Measurements from ENCODE around the gene RET. TPM values are rescaled to one million over a fixed set of nuclear protein-coding genes. Genes with fewer than 3 reads are reported as not detected.

RET gene
- total RNA-seq, 1 experiment from 2014 or later: 81.1 TPM

GRCh38 chr10:43111921-43112607 is 35.2 kb downstream of the RET start:
- Histone ChIP-seq H3K4me3 (ENCODE audit: low read depth in 2 of 2, low read length in 2 of 2) (no peak overlapping the region), H3K27ac (ENCODE audit: low read length) (no peak overlapping the region), H3K4me1 (ENCODE audit: control insufficient read depth, insufficient read depth, low read length) (peaks cover 13% of the 10 kb centered on the region; the same call in 1 of the 2 replicates), H3K36me3 (ENCODE audit: control insufficient read depth, insufficient read depth, low read length) (no peaks in the 10 kb centered on the region), H3K27me3 (ENCODE audit: control insufficient read depth, insufficient read depth, low read length) (no peaks in the 10 kb centered on the region), H3K9me3 (ENCODE audit: control insufficient read depth, insufficient read depth, low read depth, low read length) (no peaks in the 10 kb centered on the region)
- ATAC-seq: no peak
- DNase-seq (ENCODE audit: low read depth, low spot score): no peak
- no TSS peak for BruUV-seq (replicated peaks)
- ChIA-PET POLR2A (no interaction called here), CTCF (no interaction called here)
- TF ChIP-seq REST (IDR thresholded peaks at IDR 0.05; ENCODE audit: insufficient read depth in 1 of 2, low read depth in 2 of 2, low read length in 1 of 2) (no peak), SIN3A (IDR thresholded peaks at IDR 0.05; ENCODE audit: borderline replicate concordance, insufficient read depth, low read depth, low read length) (no peak), TCF7L2 (IDR thresholded peaks at IDR 0.05; ENCODE audit: low read depth, low read length) (no peak), POLR2AphosphoS5 (IDR thresholded peaks at IDR 0.05; ENCODE audit: low read depth, low read length) (no peak)
- TF ChIP-seq, protein P1, sequence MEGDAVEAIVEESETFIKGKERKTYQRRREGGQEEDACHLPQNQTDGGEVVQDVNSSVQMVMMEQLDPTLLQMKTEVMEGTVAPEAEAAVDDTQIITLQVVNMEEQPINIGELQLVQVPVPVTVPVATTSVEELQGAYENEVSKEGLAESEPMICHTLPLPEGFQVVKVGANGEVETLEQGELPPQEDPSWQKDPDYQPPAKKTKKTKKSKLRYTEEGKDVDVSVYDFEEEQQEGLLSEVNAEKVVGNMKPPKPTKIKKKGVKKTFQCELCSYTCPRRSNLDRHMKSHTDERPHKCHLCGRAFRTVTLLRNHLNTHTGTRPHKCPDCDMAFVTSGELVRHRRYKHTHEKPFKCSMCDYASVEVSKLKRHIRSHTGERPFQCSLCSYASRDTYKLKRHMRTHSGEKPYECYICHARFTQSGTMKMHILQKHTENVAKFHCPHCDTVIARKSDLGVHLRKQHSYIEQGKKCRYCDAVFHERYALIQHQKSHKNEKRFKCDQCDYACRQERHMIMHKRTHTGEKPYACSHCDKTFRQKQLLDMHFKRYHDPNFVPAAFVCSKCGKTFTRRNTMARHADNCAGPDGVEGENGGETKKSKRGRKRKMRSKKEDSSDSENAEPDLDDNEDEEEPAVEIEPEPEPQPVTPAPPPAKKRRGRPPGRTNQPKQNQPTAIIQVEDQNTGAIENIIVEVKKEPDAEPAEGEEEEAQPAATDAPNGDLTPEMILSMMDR (IDR thresholded peaks at IDR 0.05): no peak
- in situ Hi-C loops (cut with HindIII; ENCODE audit: low pct_unique_long_range_greater_than_20kb, low sequenced_read_pairs) (no loop called here), intact Hi-C loops (cut with micrococcal nuclease; ENCODE audit: unreplicated experiment) (no loop called here)

DNA sequence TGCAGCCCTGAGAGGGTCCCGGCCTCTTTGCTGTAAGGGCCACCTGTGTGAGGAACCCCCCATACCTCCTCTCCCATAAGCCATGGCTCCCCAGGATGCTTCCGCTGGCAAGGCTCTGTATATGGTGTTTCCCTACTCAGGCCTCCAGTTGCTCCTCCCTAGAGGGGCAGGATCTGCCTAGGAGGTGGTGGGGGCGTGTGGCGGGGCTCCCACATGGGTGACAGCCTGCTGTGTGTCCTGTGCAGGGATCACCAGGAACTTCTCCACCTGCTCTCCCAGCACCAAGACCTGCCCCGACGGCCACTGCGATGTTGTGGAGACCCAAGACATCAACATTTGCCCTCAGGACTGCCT is 35.7 kb downstream of the RET start:
- CTCF ChIA-PET: no interaction called here
- in situ Hi-C loops (cut with HindIII; ENCODE audit: low pct_unique_long_range_greater_than_20kb, low sequenced_read_pairs): no loop called here
- DNase-seq (ENCODE audit: low read depth, low spot score): no peak

More for the DNA sequence above, 35.7 kb downstream of the RET start:
- no peak overlapping the region for H3K27ac ChIP-seq (ENCODE audit: low read length)
- no peaks in the 10 kb centered on the region for H3K27me3 ChIP-seq (ENCODE audit: control insufficient read depth, insufficient read depth, low read length)
- H3K4me3 ChIP-seq (ENCODE audit: low read depth in 2 of 2, low read length in 2 of 2): no peak overlapping the region
- intact Hi-C loops (cut with micrococcal nuclease; ENCODE audit: unreplicated experiment): no loop called here
- ATAC-seq: no peak
- POLR2A ChIA-PET: no interaction called here
- no TSS peak for BruUV-seq (replicated peaks)
- no peak for TF ChIP-seq SIN3A (IDR thresholded peaks at IDR 0.05; ENCODE audit: borderline replicate concordance, insufficient read depth, low read depth, low read length)
- TF ChIP-seq, protein P1 (IDR thresholded peaks at IDR 0.05): no peak
- no peak for TF ChIP-seq POLR2AphosphoS5 (IDR thresholded peaks at IDR 0.05; ENCODE audit: low read depth, low read length)
- no peak for TF ChIP-seq TCF7L2 (IDR thresholded peaks at IDR 0.05; ENCODE audit: low read depth, low read length)
- no peak for TF ChIP-seq REST (IDR thresholded peaks at IDR 0.05; ENCODE audit: insufficient read depth in 1 of 2, low read depth in 2 of 2, low read length in 1 of 2)
- H3K36me3 ChIP-seq (ENCODE audit: control insufficient read depth, insufficient read depth, low read length): no peaks in the 10 kb centered on the region
- no peaks in the 10 kb centered on the region for H3K9me3 ChIP-seq (ENCODE audit: control insufficient read depth, insufficient read depth, low read depth, low read length)
- peaks cover 13% of the 10 kb centered on the region; the same call in 1 of the 2 replicates for H3K4me1 ChIP-seq (ENCODE audit: control insufficient read depth, insufficient read depth, low read length)

All from Panc1 (cell line).